ENCODE results near the gene BCL2L2. TPM values are rescaled to one million over a fixed set of nuclear protein-coding genes. Genes with fewer than 3 reads are reported as not detected.

BCL2L2 gene
- total and polyA plus RNA-seq, 9 of the 15 experiments (the other 6 are each of a cell fraction or from before 2014, with no cell fraction given): 2.6 to 32.5 (median 14.7) TPM

GRCh38 chr14:23277189-23277588 lies 29.4 kb upstream of the BCL2L2 start:
- peaks cover 21% of the 10 kb centered on the region for H3K79me2 ChIP-seq (ENCODE audit: control insufficient read depth, insufficient read depth, low read length)
- CTCF ChIA-PET (ENCODE audit: low intra/inter-chr PET ratio): no interaction called here
- no peak for FAIRE-seq
- POLR2A ChIA-PET: interaction anchor here (0.7 to 2.2 kb wide), 6 partner anchors 9 to 69 kb away, joined by 3 to 12 read pairs (median 4); partner anchors contain the start of genes HOMEZ and PABPN1
- H2AFZ ChIP-seq (ENCODE audit: low read depth, low read length): no peak overlapping the region
- in situ Hi-C loops (cut with MboI) (no loop called here), intact Hi-C loops (cut with micrococcal nuclease) (no loop called here)
- no peak overlapping the region for H3K4me2 ChIP-seq (ENCODE audit: insufficient read depth, low read length)
- peaks cover 27 to 33% of the 10 kb centered on the region in 2 experiments; a peak in 4 of 5 replicates for H3K4me1 ChIP-seq (replicated peaks in 1 of 2; ENCODE audit: control insufficient read depth in 2 of 2, insufficient read depth in 2 of 2, low read length in 2 of 2)
- DNase-seq (ENCODE audit: extremely low read depth in 1 of 4, low spot score in 3 of 4): no peak
- no peak overlapping the region for H3K27ac ChIP-seq (ENCODE audit: extremely low read depth, low read depth, low read length)
- H3K36me3 ChIP-seq (ENCODE audit: control insufficient read depth, insufficient read depth, low read length): peaks cover 20% of the 10 kb centered on the region
- no peak for ATAC-seq
- H3K9ac ChIP-seq (ENCODE audit: insufficient read depth in 1 of 2, low read depth in 2 of 2, low read length in 2 of 2): no peak overlapping the region; a peak in 1 of 4 replicates
- H3K9me1 ChIP-seq (ENCODE audit: control insufficient read depth, insufficient read depth, low read length): no peaks in the 10 kb centered on the region
- H3K9me3 ChIP-seq (replicated peaks; ENCODE audit: control insufficient read depth, insufficient read depth, low read depth, low read length): no peaks in the 10 kb centered on the region
- H3K4me3 ChIP-seq: no peak overlapping the region
- 87% methylated on average over 3 of the region's 3 CpGs for WGBS (ENCODE audit: insufficient coverage, low coverage, missing lambda C conversion rate)
- H4K20me1 ChIP-seq (replicated peaks; ENCODE audit: control insufficient read depth, insufficient read depth, low read length): no peaks in the 10 kb centered on the region
- H3K27me3 ChIP-seq (ENCODE audit: control insufficient read depth in 2 of 2, insufficient read depth in 2 of 2, low read length in 2 of 2): no peaks in the 10 kb centered on the region
- no TSS peak for BruUV-seq (replicated peaks)
- TF ChIP-seq TAF7 (tag; IDR thresholded peaks at IDR 0.05) (no peak), TBP (optimal IDR thresholded peaks at IDR 0.05; ENCODE audit: low read depth, low read length) (no peak), AFF4 (CRISPR knock-in tag; IDR thresholded peaks at IDR 0.05) (no peak), KDM1A (IDR thresholded peaks at IDR 0.05) (no peak), FOXJ3 (CRISPR knock-in tag; IDR thresholded peaks at IDR 0.05) (no peak), RFX7 (CRISPR knock-in tag; IDR thresholded peaks at IDR 0.05) (no peak), CBX5 (IDR thresholded peaks at IDR 0.05; ENCODE audit: borderline replicate concordance, low read depth) (no peak), HLTF (IDR thresholded peaks at IDR 0.05) (no peak), ZSCAN29 (IDR thresholded peaks at IDR 0.05) (no peak), SREBF1 (IDR thresholded peaks at IDR 0.05; ENCODE audit: borderline replicate concordance, low read depth, low read length) (no peak), GATA2 (CRISPR knock-in tag; IDR thresholded peaks at IDR 0.05) (no peak), HDAC8 (tag; IDR thresholded peaks at IDR 0.05) (no peak), RB1 (IDR thresholded peaks at IDR 0.05; ENCODE audit: low read depth) (no peak), HDAC6 (IDR thresholded peaks at IDR 0.05; ENCODE audit: low read depth, low read length) (no peak), NFRKB (IDR thresholded peaks at IDR 0.05; ENCODE audit: low read depth) (no peak)
- TF ChIP-seq, protein P1, sequence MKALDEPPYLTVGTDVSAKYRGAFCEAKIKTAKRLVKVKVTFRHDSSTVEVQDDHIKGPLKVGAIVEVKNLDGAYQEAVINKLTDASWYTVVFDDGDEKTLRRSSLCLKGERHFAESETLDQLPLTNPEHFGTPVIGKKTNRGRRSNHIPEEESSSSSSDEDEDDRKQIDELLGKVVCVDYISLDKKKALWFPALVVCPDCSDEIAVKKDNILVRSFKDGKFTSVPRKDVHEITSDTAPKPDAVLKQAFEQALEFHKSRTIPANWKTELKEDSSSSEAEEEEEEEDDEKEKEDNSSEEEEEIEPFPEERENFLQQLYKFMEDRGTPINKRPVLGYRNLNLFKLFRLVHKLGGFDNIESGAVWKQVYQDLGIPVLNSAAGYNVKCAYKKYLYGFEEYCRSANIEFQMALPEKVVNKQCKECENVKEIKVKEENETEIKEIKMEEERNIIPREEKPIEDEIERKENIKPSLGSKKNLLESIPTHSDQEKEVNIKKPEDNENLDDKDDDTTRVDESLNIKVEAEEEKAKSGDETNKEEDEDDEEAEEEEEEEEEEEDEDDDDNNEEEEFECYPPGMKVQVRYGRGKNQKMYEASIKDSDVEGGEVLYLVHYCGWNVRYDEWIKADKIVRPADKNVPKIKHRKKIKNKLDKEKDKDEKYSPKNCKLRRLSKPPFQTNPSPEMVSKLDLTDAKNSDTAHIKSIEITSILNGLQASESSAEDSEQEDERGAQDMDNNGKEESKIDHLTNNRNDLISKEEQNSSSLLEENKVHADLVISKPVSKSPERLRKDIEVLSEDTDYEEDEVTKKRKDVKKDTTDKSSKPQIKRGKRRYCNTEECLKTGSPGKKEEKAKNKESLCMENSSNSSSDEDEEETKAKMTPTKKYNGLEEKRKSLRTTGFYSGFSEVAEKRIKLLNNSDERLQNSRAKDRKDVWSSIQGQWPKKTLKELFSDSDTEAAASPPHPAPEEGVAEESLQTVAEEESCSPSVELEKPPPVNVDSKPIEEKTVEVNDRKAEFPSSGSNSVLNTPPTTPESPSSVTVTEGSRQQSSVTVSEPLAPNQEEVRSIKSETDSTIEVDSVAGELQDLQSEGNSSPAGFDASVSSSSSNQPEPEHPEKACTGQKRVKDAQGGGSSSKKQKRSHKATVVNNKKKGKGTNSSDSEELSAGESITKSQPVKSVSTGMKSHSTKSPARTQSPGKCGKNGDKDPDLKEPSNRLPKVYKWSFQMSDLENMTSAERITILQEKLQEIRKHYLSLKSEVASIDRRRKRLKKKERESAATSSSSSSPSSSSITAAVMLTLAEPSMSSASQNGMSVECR (CRISPR knock-in tag; IDR thresholded peaks at IDR 0.05): no peak
- TF ChIP-seq, protein P2, sequence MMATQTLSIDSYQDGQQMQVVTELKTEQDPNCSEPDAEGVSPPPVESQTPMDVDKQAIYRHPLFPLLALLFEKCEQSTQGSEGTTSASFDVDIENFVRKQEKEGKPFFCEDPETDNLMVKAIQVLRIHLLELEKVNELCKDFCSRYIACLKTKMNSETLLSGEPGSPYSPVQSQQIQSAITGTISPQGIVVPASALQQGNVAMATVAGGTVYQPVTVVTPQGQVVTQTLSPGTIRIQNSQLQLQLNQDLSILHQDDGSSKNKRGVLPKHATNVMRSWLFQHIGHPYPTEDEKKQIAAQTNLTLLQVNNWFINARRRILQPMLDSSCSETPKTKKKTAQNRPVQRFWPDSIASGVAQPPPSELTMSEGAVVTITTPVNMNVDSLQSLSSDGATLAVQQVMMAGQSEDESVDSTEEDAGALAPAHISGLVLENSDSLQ (IDR thresholded peaks at IDR 0.05): no peak

Measured in K562 (cell line).